H1 (cell line): ENCODE data around the gene SH2D2A. TPM values are rescaled to one million over a fixed set of nuclear protein-coding genes. Genes with fewer than 3 reads are reported as not detected.

Source experiments
- CTCF ChIA-PET: fragments of 300-600 bp; sonication (Branson Sonifier 250); formaldehyde crosslinking; loops from one replicate; lab custom pipeline; 2021; ENCODE audit not compliant: partially characterized antibody; lab: Charles Lee
- POLR2A ChIA-PET: fragments of 300-600 bp; sonication (Branson Sonifier 250); formaldehyde crosslinking; loops from one replicate; lab custom pipeline; 2021; ENCODE audit warnings: inconsistent platforms; ENCODE audit not compliant: partially characterized antibody; lab: Charles Lee
- DNase-seq, 2 experiments: peaks; one replicate each; pipeline versions ENCODE4 v3.0.0 to v3.0.0-alpha.2; 2010 to 2022; ENCODE audit warnings: low spot score in 2 of 2, low read depth in 1 of 2, mixed read lengths in 1 of 2
- FAIRE-seq: peaks from 2 replicates; lab custom pipeline; 2011; peaks lifted over from hg19 to GRCh38; lab: Jason Lieb, UNC
- H2AFZ ChIP-seq: 2 replicates; pipeline ENCODE4 v1.8.1; 2012; ENCODE audit warnings: low read length, inconsistent platforms
- H2AK5ac ChIP-seq: 2 replicates; pipeline ENCODE4 v1.6.1; 2013; ENCODE audit warnings: low read depth, low read length
- H2BK120ac ChIP-seq: replicated peaks from 2 replicates; pipeline ENCODE3; 2013; ENCODE audit warnings: low read depth, low read length, inconsistent platforms
- H2BK12ac ChIP-seq: 2 replicates; pipeline ENCODE4 v1.6.1; 2013; ENCODE audit warnings: low read depth, low read length
- H2BK15ac ChIP-seq: 2 replicates; pipeline ENCODE4 v1.6.1; 2013; ENCODE audit warnings: low read length
- H2BK20ac ChIP-seq: 2 replicates; pipeline ENCODE4 v1.6.1; 2013; ENCODE audit warnings: low read length
- H2BK5ac ChIP-seq: 2 replicates; pipeline ENCODE4 v1.6.1; 2013; ENCODE audit warnings: low read depth, low read length
- H3K14ac ChIP-seq: 2 replicates; pipeline ENCODE4 v1.6.1; 2013; ENCODE audit warnings: inconsistent platforms; ENCODE audit not compliant: insufficient read length
- H3K18ac ChIP-seq: 2 replicates; pipeline ENCODE4 v1.6.1; 2013; ENCODE audit warnings: low read length; ENCODE audit errors: extremely low read depth
- H3K23ac ChIP-seq: 2 replicates; pipeline ENCODE4 v1.6.1; 2013; ENCODE audit warnings: inconsistent platforms; ENCODE audit not compliant: insufficient read length
- H3K23me2 ChIP-seq: 2 replicates; pipeline ENCODE4 v1.6.1; 2013; ENCODE audit warnings: low read depth, low read length
- H3K27ac ChIP-seq: 2 replicates; pipeline ENCODE4 v1.6.1; 2011; ENCODE audit warnings: low read depth, low read length, inconsistent platforms
- H3K27me3 ChIP-seq, 4 experiments: replicated peaks in 1 of 4; 1 replicate in 1 of 4; 2 replicates in 3 of 4; pipeline versions ENCODE4 v1.6.1 to v1.8.1; 2011 to 2013; ENCODE audit warnings: low read length in 3 of 4, mild to moderate bottlenecking in 3 of 4, inconsistent platforms in 2 of 4, mixed read lengths in 2 of 4, moderate library complexity in 1 of 4; ENCODE audit not compliant: control insufficient read depth in 3 of 4, insufficient read depth in 3 of 4; ENCODE audit errors: extremely low read depth in 1 of 4
- H3K36me3 ChIP-seq, 4 experiments: 2 replicates each; pipeline versions ENCODE4 v1.6.1 to v1.8.1; 2011 to 2013; ENCODE audit warnings: mild to moderate bottlenecking in 4 of 4, low read length in 3 of 4, moderate library complexity in 2 of 4, control low read depth in 1 of 4, inconsistent platforms in 1 of 4; ENCODE audit not compliant: insufficient read depth in 4 of 4, control insufficient read depth in 2 of 4
- H3K4ac ChIP-seq: replicated peaks from 2 replicates; pipeline ENCODE3; 2013; ENCODE audit warnings: low read length, low read depth, mixed read lengths, inconsistent platforms; ENCODE audit not compliant: insufficient read length
- H3K4me1 ChIP-seq, 4 experiments: replicated peaks in 1 of 4; 1 replicate in 1 of 4; 2 replicates in 3 of 4; pipeline versions ENCODE4 v1.6.1 to v1.8.1; 2011 to 2013; ENCODE audit warnings: low read length in 3 of 4, inconsistent platforms in 2 of 4, mixed read lengths in 1 of 4; ENCODE audit not compliant: insufficient read depth in 4 of 4, control insufficient read depth in 3 of 4
- H3K4me2 ChIP-seq, 2 experiments: 2 replicates each; pipeline versions ENCODE4 v1.6.1 to v1.8.1; 2011 to 2013; ENCODE audit warnings: low read depth in 2 of 2, low read length in 2 of 2, control low read depth in 1 of 2, inconsistent platforms in 1 of 2, mild to moderate bottlenecking in 1 of 2; ENCODE audit not compliant: insufficient read depth in 1 of 2
- H3K4me3 ChIP-seq, 4 experiments: fragments of 200-600, 300-600 bp in 1 of 4; sonication (generic), shearing (Covaris generic), sonication (Bioruptor Twin) in 1 of 4; 2 replicates each; pipeline versions ENCODE4 v1.5.1 to v1.8.1; 2011 to 2016; ENCODE audit warnings: low read length in 4 of 4, low read depth in 3 of 4, control low read depth in 2 of 4, inconsistent platforms in 2 of 4, mild to moderate bottlenecking in 2 of 4, mixed read lengths in 1 of 4, moderate library complexity in 1 of 4; ENCODE audit not compliant: insufficient read depth in 2 of 4; ENCODE audit errors: extremely low read depth in 1 of 4
- H3K56ac ChIP-seq: replicated peaks from 2 replicates; pipeline ENCODE3; 2013; ENCODE audit warnings: low read depth, mild to moderate bottlenecking, mixed read lengths, low read length, inconsistent platforms; ENCODE audit not compliant: insufficient read length
- H3K79me1 ChIP-seq: 2 replicates; pipeline ENCODE4 v1.6.1; 2013; ENCODE audit warnings: low read depth, low read length, control low read depth
- H3K79me2 ChIP-seq, 2 experiments: 2 replicates each; pipeline versions ENCODE4 v1.6.1 to v1.8.1; 2012 to 2013; ENCODE audit warnings: low read length in 2 of 2, mild to moderate bottlenecking in 2 of 2, inconsistent platforms in 1 of 2; ENCODE audit not compliant: insufficient read depth in 2 of 2, control insufficient read depth in 1 of 2
- H3K9ac ChIP-seq, 4 experiments: replicated peaks in 1 of 4; 1 replicate in 1 of 4; 2 replicates in 3 of 4; pipeline versions ENCODE4 v1.6.1 to v1.8.1; 2011 to 2013; ENCODE audit warnings: low read depth in 3 of 4, low read length in 3 of 4, control low read depth in 2 of 4, mild to moderate bottlenecking in 2 of 4, moderate library complexity in 2 of 4, inconsistent platforms in 1 of 4; ENCODE audit errors: extremely low read depth in 1 of 4
- H3K9me3 ChIP-seq, 2 experiments: 2 replicates each; pipeline versions ENCODE4 v1.6.1 to v1.8.1; 2012 to 2013; ENCODE audit warnings: mild to moderate bottlenecking in 2 of 2, moderate library complexity in 2 of 2, control low read depth in 1 of 2, inconsistent platforms in 1 of 2, low read depth in 1 of 2, low read length in 1 of 2, mixed read lengths in 1 of 2; ENCODE audit not compliant: insufficient read depth in 2 of 2
- H4K20me1 ChIP-seq, 2 experiments: replicated peaks in 1 of 2; 2 replicates each; pipeline versions ENCODE3 to v1.8.1; 2011 to 2013; ENCODE audit warnings: inconsistent platforms in 2 of 2, low read length in 2 of 2, mild to moderate bottlenecking in 1 of 2; ENCODE audit not compliant: insufficient read depth in 2 of 2, control insufficient read depth in 1 of 2
- H4K5ac ChIP-seq: 2 replicates; pipeline ENCODE4 v1.6.1; 2013; ENCODE audit warnings: low read length, low read depth, mixed read lengths, inconsistent platforms; ENCODE audit not compliant: insufficient read length
- H4K8ac ChIP-seq: 2 replicates; pipeline ENCODE4 v1.8.0; 2013; ENCODE audit warnings: mild to moderate bottlenecking, moderate library complexity, low read length, inconsistent platforms; ENCODE audit not compliant: insufficient read depth; ENCODE audit errors: extremely low read depth
- H4K91ac ChIP-seq: replicated peaks from 2 replicates; pipeline ENCODE3; 2013; ENCODE audit warnings: low read length, mixed read lengths, inconsistent platforms; ENCODE audit not compliant: insufficient read length
- CREB1 ChIP-seq: IDR thresholded peaks from 2 replicates; pipeline ENCODE4 v1.6.1; 2012; ENCODE audit warnings: inconsistent platforms
- CTCF ChIP-seq, 3 experiments: IDR thresholded peaks; 1 replicate in 2 of 3; 2 replicates in 1 of 3; pipeline versions ENCODE4 v1.5.1 to v1.6.1; 2011; ENCODE audit warnings: low read length in 3 of 3, mild to moderate bottlenecking in 3 of 3, inconsistent platforms in 2 of 3, low read depth in 1 of 3, moderate library complexity in 1 of 3; ENCODE audit not compliant: insufficient read depth in 1 of 3; ENCODE audit errors: control extremely low read depth in 1 of 3
- HDAC2 ChIP-seq, 2 experiments: fragments of 300-600 bp in 1 of 2; sonication (generic) in 1 of 2; IDR thresholded peaks; 2 replicates each; pipeline ENCODE4 v1.6.1; 2011 to 2012; ENCODE audit warnings: low read depth in 2 of 2, low read length in 2 of 2, mild to moderate bottlenecking in 2 of 2, moderate library complexity in 2 of 2, borderline replicate concordance in 1 of 2, inconsistent platforms in 1 of 2
- JUN ChIP-seq: IDR thresholded peaks from 2 replicates; pipeline ENCODE4 v1.6.1; 2011; ENCODE audit warnings: low read depth, mild to moderate bottlenecking, improper control_type of control experiment, low read length
- MAFK ChIP-seq: IDR thresholded peaks from 2 replicates; pipeline ENCODE4 v1.6.1; 2012; ENCODE audit warnings: low read depth, mild to moderate bottlenecking, improper control_type of control experiment, low read length
- POLR2AphosphoS5 ChIP-seq: IDR thresholded peaks from 2 replicates; pipeline ENCODE4 v1.6.1; 2011; ENCODE audit warnings: low read depth, low read length
- POU5F1 ChIP-seq: IDR thresholded peaks from 2 replicates; pipeline ENCODE4 v1.6.1; 2011; ENCODE audit warnings: low read depth, mild to moderate bottlenecking, low read length, moderate library complexity
- SRF ChIP-seq: IDR thresholded peaks from 2 replicates; pipeline ENCODE4 v1.6.1; 2011; ENCODE audit warnings: mild to moderate bottlenecking, low read depth, low read length, moderate library complexity
- TAF1 ChIP-seq: IDR thresholded peaks from 2 replicates; pipeline ENCODE4 v1.6.1; 2011; ENCODE audit warnings: mild to moderate bottlenecking, low read depth, low read length
- TBP ChIP-seq: IDR thresholded peaks from 2 replicates; pipeline ENCODE4 v1.6.1; 2011; ENCODE audit warnings: low read depth, low read length, improper control_type of control experiment
- ZNF274 ChIP-seq: IDR thresholded peaks from 2 replicates; pipeline ENCODE4 v1.7.0; 2012; ENCODE audit warnings: low read length, borderline replicate concordance; ENCODE audit errors: extremely low read depth
- WGBS, 2 experiments: shearing (Covaris generic) in 1 of 2; methylation state at CpG; one replicate each; pipeline versions ENCODE4 v1.1.6 to v1.1.7; 2013 to 2015; ENCODE audit warnings: low lambda C conversion rate in 2 of 2, mixed read lengths in 2 of 2, inconsistent platforms in 1 of 2, low coverage in 1 of 2, missing lambda C conversion rate in 1 of 2; ENCODE audit not compliant: insufficient replicate concordance in 2 of 2, insufficient coverage in 1 of 2, insufficient read length in 1 of 2; ENCODE audit errors: extremely low coverage in 1 of 2, missing lambda C conversion rate in 1 of 2; 5-methylcytosine and 5-hydroxymethylcytosine counted together
- polyA plus RNA-seq, 7 experiments: library from polyadenylated mRNA; depleted of rRNA in 3 of 7; stranded (reverse) in 5 of 7; unstranded in 2 of 7; fragments of >200 nt in 5 of 7; fragments of 200-250 nt in 2 of 7; gene quantifications; 1 replicate in 5 of 7; 2 replicates in 1 of 7; 4 replicates in 1 of 7; pipeline versions ENCODE4 v1.2.1 to v1.2.3, GENCODE V29; 2011 to 2013; ENCODE audit warnings: missing spikeins in 2 of 7, mixed read lengths in 2 of 7
- total RNA-seq: library from RNA; stranded (reverse); fragmentation: NEBNext Ultra II Directional; extraction: Animal tissue kit (Norgen Biotek cat#: 25700); gene quantifications from 2 replicates; pipeline ENCODE4 v1.2.1, GENCODE V29; 2021

SH2D2A gene
- total and polyA plus RNA-seq, 2 of the 8 experiments (the other 6 are each of a cell fraction or from before 2014, with no cell fraction given): 3.3 to 7.9 TPM

- H2BK20ac ChIP-seq: no peak overlapping the region
- H3K18ac ChIP-seq: no peak overlapping the region; the same call in 1 of the 2 replicates
- H2BK5ac ChIP-seq: no peak overlapping the region
- no peak overlapping the region for H3K56ac ChIP-seq
- FAIRE-seq (no peak), DNase-seq (no peak)
- H3K4me2 ChIP-seq: peak overlapping the region; percentile 87 to 92
- peak overlapping the region; percentile 31 to 58 (median 39); a peak in 7 of 8 replicates for H3K4me3 ChIP-seq
- H2AK5ac ChIP-seq: no peak overlapping the region
- no peaks in the 10 kb centered on the region for H3K36me3 ChIP-seq
- peaks cover 12% of the 10 kb centered on the region for H3K23me2 ChIP-seq
- ChIA-PET POLR2A (interaction anchor here (0.9 kb wide), 1 partner anchor 9 kb away, joined by 3 read pairs; no protein-coding TSS in a partner anchor), CTCF (interaction anchor here (0.6 to 25.2 kb wide), 7 partner anchors 8 to 168 kb away, joined by 3 to 719 read pairs (median 10); partner anchors contain the start of genes INSRR, NES, NTRK1 and PEAR1)
- no peaks in the 10 kb centered on the region for H3K9me3 ChIP-seq
- H4K5ac ChIP-seq: no peak overlapping the region
- H3K27ac ChIP-seq: no peak overlapping the region
- H3K14ac ChIP-seq: no peak overlapping the region
- no peak overlapping the region for H2AFZ ChIP-seq
- no peak overlapping the region for H4K91ac ChIP-seq
- no peak overlapping the region for H3K9ac ChIP-seq
- no peaks in the 10 kb centered on the region for H3K79me2 ChIP-seq
- H3K23ac ChIP-seq: no peak overlapping the region
- peaks cover 7 to 19% of the 10 kb centered on the region in 2 experiments for H4K20me1 ChIP-seq
- H4K8ac ChIP-seq: no peak overlapping the region; the same call in 1 of the 2 replicates
- peaks cover 0 to 25% (median 12%) of the 10 kb centered on the region in 4 experiments; a peak in 5 of 7 replicates for H3K4me1 ChIP-seq
- H3K4ac ChIP-seq: no peak overlapping the region
- peaks cover 64 to 80% (median 77%) of the 10 kb centered on the region in 4 experiments for H3K27me3 ChIP-seq
- WGBS, 2 experiments: 51% methylated on average over 13 of the region's 14 CpGs; no CpG with 5 or more reads in 1 of the 2 experiments
- no peak overlapping the region for H2BK12ac ChIP-seq
- H2BK120ac ChIP-seq: no peak overlapping the region
- H2BK15ac ChIP-seq: peak overlapping the region; percentile 29; the same call in 1 of the 2 replicates
- H3K79me1 ChIP-seq: no peaks in the 10 kb centered on the region
- TF ChIP-seq TAF1 (no peak), TBP (no peak), CREB1 (no peak), CTCF (IDR thresholded peaks at IDR 0.05; ENCODE audit: control extremely low read depth in 1 of 3, insufficient read depth in 1 of 3, low read depth in 1 of 3, low read length in 3 of 3) (no peak), POU5F1 (no peak), MAFK (no peak), JUN (no peak), HDAC2 (IDR thresholded peaks at IDR 0.05; ENCODE audit: borderline replicate concordance in 1 of 2, low read depth in 2 of 2, low read length in 2 of 2) (no peak), SRF (no peak), POLR2AphosphoS5 (no peak), ZNF274 (no peak)
Observed at GRCh38 chr1:156844638-156845037, 28.0 kb upstream of the SH2D2A start.
